ENCODE results near the gene HIRIP3.

HIRIP3 gene

DNA sequence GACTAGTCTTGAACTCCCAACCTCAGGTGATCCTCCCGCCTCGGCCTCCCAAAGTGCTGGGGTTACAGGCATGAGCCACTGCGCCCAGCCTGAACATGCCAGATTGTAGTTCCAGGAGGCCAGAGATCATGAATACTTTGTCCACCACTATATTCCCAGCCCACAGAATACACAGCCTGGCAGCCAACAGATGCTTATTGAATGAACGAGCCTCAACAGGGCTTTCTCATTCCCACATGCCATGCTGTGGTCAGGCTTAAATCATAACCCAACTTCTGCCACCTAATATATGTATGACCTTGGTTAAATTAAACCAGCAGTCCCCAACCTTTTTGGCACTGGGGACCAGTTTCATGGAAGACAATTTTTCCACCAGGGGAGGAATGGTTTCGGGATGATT lies 36.7 kb downstream of the HIRIP3 start:
- no peak for DNase-seq

DNA sequence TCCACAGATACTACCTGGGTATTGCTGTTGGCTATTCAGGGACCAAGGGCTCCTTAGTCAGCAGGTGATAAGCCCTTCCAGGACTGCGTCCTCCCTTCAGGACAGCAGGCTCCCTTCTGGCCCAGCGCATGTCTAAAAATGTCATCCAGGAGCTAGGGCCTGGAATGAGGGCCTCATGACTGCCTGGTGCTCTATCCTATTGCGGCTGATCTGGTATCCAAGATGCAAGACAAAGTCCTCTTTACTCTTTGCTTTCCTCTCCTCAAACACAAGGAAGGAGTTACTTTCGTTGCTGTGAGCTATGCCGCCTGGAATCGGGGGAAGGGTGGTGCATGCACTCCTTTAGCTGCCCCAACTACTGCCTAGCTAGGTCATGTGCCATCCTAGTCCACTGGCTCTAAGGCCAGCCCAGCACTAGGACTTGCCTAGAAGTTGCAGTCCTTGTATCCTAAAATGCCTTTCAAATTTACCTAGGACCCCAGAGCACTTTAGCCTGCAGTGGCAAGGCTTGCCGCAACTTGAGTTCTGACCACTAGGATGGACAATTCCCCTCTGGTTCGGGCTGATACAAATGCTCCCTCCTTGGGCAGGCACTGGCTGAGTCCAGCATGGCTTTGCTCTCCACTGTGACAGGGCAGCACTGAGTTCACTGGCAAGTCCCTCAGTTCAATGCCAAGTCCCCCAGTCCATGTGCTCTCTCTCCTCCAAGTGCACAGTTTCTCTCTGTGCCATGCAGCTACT lies 43.6 kb downstream of the HIRIP3 start:
- DNase-seq: no peak

DNA sequence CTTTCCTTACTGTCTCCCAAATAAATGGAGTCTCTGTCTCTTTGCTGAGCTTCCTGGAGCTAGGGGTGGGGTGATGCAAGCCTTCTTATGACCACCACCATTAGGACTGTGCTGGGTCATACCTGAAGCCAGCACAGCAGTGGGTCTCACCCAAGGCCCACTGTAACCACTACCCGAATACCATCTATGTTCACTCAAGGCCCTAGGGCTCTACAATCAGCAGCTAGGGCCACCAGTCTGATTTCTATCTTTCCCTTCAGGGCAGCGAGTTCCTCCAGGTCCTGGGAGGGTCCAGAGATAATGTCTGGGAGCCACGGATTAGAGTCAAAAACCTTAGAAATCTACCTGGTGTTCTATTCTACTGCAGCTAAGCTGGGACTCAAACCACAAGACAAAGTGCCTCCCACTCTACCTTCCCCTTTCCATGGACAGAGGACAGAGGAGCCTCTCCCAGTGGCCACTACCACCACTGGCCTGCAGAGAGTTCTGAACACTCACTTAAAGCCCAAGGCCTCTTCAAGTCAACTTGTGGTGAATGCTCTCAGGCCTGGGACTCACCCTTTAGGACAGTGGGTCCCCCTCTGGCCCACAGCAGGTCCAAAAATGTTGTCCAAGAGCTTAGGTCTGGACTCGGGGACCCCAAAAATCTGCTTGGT lies 44.5 kb downstream of the HIRIP3 start:
- no peak for DNase-seq

DNA sequence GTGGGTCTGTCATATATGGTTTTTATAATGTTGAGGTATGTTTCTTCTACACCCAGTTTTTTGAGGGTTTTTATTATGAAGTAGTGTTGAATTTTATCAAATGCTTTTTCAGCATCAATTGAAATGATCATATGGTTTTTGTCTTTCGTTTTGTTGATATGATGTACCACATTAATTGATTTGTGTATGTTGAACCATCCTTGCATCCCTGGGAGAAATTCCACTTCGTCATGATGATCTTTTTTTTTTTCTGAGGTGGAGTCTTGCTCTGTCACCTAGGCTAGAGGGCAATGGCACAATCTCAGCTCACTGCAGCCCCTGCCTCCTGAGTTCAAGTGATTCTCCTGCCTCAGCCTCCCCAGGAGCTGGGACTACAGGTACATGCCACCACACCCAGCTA lies 47.5 kb downstream of the HIRIP3 start:
- no peak for DNase-seq

DNA sequence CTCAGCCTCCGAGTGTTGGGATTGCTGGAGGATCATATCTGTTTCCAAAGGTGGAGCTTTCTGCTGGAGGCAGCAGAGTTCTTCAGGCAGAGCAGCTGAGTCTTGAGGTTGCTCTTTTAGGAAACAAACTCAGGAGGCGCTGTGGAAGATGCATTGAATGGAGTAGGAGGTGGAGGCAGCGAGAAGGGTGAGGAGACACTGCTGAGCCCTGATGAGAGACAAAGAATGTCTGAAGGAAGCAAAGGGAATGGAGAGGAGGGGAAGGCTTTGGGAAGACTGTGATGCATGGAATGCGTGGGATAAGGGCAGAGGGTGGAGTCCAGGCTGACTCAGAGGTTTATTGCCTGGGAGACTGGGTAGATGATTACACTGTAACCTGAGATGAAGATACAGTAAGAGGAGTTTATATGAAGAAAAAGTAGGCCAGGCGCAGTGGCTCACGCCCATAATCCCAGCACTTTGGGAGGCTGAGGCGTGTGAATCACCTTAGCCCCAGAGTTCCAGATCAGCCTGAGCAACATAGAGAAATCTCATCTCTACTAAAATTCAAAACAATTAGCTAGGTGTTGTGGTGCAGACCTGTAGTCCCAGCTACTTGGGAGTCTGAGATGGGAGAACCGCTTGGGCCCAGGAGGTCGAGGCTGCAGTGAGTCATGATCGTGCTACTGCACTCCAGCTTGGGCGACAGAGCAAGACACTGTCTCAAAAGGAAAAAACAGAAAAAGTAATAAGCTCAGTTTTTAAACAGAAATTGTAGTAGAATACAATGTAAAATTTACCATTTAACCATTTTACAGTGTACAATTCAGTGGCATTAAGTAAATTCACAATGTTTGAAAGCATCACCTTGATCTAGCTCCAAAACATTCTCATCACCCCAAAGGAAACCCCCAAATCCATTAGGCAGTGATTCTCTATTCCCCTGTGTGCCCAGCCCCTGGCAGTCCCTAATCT lies 51.3 kb downstream of the HIRIP3 start:
- peak; percentile 89 for DNase-seq
